ENCODE data around the gene APLNR.

APLNR gene

GRCh38 chr11:57196596-57196995, 40.5 kb downstream of the APLNR start:
- H3K9me3 Mint-ChIP-seq = peaks cover 8% of the 10 kb centered on the region
- H3K27me3 Mint-ChIP-seq = peaks cover 31% of the 10 kb centered on the region
- intact Hi-C loops (cut with micrococcal nuclease) = no loop called here
- no peak overlapping the region for H3K27ac Mint-ChIP-seq
- H3K36me3 Mint-ChIP-seq (ENCODE audit: low read depth) = no peaks in the 10 kb centered on the region
- no peak overlapping the region for H3K4me3 Mint-ChIP-seq
- H3K4me1 Mint-ChIP-seq (ENCODE audit: low read depth) = peaks cover 5% of the 10 kb centered on the region

- H3K9me3 Mint-ChIP-seq = peaks cover 8% of the 10 kb centered on the region
- H3K27me3 Mint-ChIP-seq = peaks cover 25% of the 10 kb centered on the region
- intact Hi-C loops (cut with micrococcal nuclease) = no loop called here
- no peaks in the 10 kb centered on the region for H3K36me3 Mint-ChIP-seq (ENCODE audit: low read depth)
- no peak overlapping the region for H3K4me3 Mint-ChIP-seq
- peaks cover 5% of the 10 kb centered on the region for H3K4me1 Mint-ChIP-seq (ENCODE audit: low read depth)
- no peak overlapping the region for H3K27ac Mint-ChIP-seq
Observed at GRCh38 chr11:57192316-57192715, 44.7 kb downstream of the APLNR start.

- Mint-ChIP-seq H3K9me3 (peaks cover 8% of the 10 kb centered on the region), H3K4me1 (ENCODE audit: low read depth) (peaks cover 5% of the 10 kb centered on the region), H3K27me3 (peaks cover 23% of the 10 kb centered on the region), H3K36me3 (ENCODE audit: low read depth) (no peaks in the 10 kb centered on the region), H3K27ac (no peak overlapping the region), H3K4me3 (no peak overlapping the region)
- intact Hi-C loops (cut with micrococcal nuclease) = no loop called here
Observed at GRCh38 chr11:57191311-57192219, 45.5 kb downstream of the APLNR start.

- Mint-ChIP-seq H3K27ac (no peak overlapping the region), H3K4me3 (no peak overlapping the region), H3K9me3 (peaks cover 8% of the 10 kb centered on the region), H3K36me3 (ENCODE audit: low read depth) (no peaks in the 10 kb centered on the region), H3K4me1 (ENCODE audit: low read depth) (peaks cover 5% of the 10 kb centered on the region), H3K27me3 (peaks cover 16% of the 10 kb centered on the region)
- intact Hi-C loops (cut with micrococcal nuclease) = no loop called here
Observed at GRCh38 chr11:57190548-57190947, 46.5 kb downstream of the APLNR start.

Measured in dendritic cell treated with granulocyte-macrophage colony-stimulating factor and Interleukin-4, amounts not matched to agents 40 ng/mL and 50 ng/mL, for 4 days (primary cell).